ENCODE results near the gene SSBP1. TPM values are rescaled to one million over a fixed set of nuclear protein-coding genes. Genes with fewer than 3 reads are reported as not detected.
A peak's percentile ranks its signal among the peaks of the same experiment; 100 is the strongest.

SSBP1 gene
- total and polyA plus RNA-seq, 2 experiments from 2014 or later = 283 to 1,006 TPM

DNA sequence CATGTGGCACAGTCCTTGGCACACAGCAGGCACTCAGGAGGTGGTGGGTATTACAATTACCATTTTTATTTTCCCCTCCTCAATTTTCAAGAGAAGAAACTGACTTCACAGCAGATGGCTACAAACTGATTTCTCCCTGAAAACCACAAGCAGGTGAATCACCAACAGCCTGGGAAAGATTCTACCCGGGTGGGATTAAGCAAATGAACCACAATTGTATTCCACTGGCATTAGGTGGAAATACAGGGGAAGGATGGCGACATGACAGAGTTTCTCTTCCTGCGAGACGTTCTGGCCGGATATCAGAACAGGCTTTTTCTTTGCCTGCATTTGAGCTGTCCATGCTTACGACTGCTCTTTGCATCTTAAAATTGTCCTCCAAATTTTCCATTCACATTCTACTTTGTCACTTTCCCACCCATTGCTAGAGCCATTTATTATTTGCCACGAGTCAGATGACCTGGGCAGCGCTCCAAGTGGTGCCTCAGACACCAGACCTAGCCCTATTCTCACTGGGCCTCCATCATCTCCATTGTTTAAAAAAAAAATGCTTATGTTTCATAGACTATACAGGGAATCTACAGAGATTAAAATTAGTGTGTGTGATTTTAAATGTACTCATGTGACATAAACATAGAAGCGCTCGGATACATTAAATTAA lies 40.8 kb upstream of the SSBP1 start:
- H3K27me3 ChIP-seq (ENCODE audit: insufficient read depth) = peaks cover 1% of the 10 kb centered on the region; the same call in 1 of the 2 replicates
- no peaks in the 10 kb centered on the region for H3K9me2 ChIP-seq (ENCODE audit: insufficient read depth)
- H2AFZ ChIP-seq = no peak overlapping the region
- H3K4me3 Mint-ChIP-seq = no peak overlapping the region
- no peaks in the 10 kb centered on the region for H3K36me3 Mint-ChIP-seq (ENCODE audit: low read depth)
- H3F3A ChIP-seq (replicated peaks; ENCODE audit: low read depth) = peaks cover 3% of the 10 kb centered on the region; the same call in 1 of the 2 replicates
- peaks cover 7% of the 10 kb centered on the region; the same call in 1 of the 2 replicates for H4K20me1 ChIP-seq (replicated peaks; ENCODE audit: insufficient read depth)
- H3K27me3 Mint-ChIP-seq (ENCODE audit: insufficient read depth, low read depth, poor library complexity) = peaks cover 4% of the 10 kb centered on the region
- H3K4me1 ChIP-seq (ENCODE audit: insufficient read depth) = peaks cover 45% of the 10 kb centered on the region
- H3K4me1 Mint-ChIP-seq = peaks cover 60% of the 10 kb centered on the region
- H3K27ac ChIP-seq (ENCODE audit: low read depth) = no peak overlapping the region
- no peaks in the 10 kb centered on the region for H3K9me3 Mint-ChIP-seq
- DNase-seq (ENCODE audit: low spot score) (no peak), ATAC-seq (no peak)
- no peak for TF ChIP-seq EZH2 (IDR thresholded peaks at IDR 0.05; ENCODE audit: low read depth, unreplicated experiment)
- TF ChIP-seq, protein P1, sequence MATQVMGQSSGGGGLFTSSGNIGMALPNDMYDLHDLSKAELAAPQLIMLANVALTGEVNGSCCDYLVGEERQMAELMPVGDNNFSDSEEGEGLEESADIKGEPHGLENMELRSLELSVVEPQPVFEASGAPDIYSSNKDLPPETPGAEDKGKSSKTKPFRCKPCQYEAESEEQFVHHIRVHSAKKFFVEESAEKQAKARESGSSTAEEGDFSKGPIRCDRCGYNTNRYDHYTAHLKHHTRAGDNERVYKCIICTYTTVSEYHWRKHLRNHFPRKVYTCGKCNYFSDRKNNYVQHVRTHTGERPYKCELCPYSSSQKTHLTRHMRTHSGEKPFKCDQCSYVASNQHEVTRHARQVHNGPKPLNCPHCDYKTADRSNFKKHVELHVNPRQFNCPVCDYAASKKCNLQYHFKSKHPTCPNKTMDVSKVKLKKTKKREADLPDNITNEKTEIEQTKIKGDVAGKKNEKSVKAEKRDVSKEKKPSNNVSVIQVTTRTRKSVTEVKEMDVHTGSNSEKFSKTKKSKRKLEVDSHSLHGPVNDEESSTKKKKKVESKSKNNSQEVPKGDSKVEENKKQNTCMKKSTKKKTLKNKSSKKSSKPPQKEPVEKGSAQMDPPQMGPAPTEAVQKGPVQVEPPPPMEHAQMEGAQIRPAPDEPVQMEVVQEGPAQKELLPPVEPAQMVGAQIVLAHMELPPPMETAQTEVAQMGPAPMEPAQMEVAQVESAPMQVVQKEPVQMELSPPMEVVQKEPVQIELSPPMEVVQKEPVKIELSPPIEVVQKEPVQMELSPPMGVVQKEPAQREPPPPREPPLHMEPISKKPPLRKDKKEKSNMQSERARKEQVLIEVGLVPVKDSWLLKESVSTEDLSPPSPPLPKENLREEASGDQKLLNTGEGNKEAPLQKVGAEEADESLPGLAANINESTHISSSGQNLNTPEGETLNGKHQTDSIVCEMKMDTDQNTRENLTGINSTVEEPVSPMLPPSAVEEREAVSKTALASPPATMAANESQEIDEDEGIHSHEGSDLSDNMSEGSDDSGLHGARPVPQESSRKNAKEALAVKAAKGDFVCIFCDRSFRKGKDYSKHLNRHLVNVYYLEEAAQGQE (IDR thresholded peaks at IDR 0.05; ENCODE audit: unreplicated experiment) = no peak
- TF ChIP-seq, protein P2, sequence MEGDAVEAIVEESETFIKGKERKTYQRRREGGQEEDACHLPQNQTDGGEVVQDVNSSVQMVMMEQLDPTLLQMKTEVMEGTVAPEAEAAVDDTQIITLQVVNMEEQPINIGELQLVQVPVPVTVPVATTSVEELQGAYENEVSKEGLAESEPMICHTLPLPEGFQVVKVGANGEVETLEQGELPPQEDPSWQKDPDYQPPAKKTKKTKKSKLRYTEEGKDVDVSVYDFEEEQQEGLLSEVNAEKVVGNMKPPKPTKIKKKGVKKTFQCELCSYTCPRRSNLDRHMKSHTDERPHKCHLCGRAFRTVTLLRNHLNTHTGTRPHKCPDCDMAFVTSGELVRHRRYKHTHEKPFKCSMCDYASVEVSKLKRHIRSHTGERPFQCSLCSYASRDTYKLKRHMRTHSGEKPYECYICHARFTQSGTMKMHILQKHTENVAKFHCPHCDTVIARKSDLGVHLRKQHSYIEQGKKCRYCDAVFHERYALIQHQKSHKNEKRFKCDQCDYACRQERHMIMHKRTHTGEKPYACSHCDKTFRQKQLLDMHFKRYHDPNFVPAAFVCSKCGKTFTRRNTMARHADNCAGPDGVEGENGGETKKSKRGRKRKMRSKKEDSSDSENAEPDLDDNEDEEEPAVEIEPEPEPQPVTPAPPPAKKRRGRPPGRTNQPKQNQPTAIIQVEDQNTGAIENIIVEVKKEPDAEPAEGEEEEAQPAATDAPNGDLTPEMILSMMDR (conservative IDR thresholded peaks at IDR 0.05; ENCODE audit: low read depth in 2 of 2) = no peak
- no peak for TF ChIP-seq CREB1 (CRISPR knock-in tag; IDR thresholded peaks at IDR 0.05; ENCODE audit: low read depth)
- no peak for TF ChIP-seq EZH2phosphoT487 (IDR thresholded peaks at IDR 0.05; ENCODE audit: unreplicated experiment)
- TF ChIP-seq, protein P3, sequence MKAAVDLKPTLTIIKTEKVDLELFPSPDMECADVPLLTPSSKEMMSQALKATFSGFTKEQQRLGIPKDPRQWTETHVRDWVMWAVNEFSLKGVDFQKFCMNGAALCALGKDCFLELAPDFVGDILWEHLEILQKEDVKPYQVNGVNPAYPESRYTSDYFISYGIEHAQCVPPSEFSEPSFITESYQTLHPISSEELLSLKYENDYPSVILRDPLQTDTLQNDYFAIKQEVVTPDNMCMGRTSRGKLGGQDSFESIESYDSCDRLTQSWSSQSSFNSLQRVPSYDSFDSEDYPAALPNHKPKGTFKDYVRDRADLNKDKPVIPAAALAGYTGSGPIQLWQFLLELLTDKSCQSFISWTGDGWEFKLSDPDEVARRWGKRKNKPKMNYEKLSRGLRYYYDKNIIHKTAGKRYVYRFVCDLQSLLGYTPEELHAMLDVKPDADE (IDR thresholded peaks at IDR 0.05) = no peak
- TF ChIP-seq, protein P4, sequence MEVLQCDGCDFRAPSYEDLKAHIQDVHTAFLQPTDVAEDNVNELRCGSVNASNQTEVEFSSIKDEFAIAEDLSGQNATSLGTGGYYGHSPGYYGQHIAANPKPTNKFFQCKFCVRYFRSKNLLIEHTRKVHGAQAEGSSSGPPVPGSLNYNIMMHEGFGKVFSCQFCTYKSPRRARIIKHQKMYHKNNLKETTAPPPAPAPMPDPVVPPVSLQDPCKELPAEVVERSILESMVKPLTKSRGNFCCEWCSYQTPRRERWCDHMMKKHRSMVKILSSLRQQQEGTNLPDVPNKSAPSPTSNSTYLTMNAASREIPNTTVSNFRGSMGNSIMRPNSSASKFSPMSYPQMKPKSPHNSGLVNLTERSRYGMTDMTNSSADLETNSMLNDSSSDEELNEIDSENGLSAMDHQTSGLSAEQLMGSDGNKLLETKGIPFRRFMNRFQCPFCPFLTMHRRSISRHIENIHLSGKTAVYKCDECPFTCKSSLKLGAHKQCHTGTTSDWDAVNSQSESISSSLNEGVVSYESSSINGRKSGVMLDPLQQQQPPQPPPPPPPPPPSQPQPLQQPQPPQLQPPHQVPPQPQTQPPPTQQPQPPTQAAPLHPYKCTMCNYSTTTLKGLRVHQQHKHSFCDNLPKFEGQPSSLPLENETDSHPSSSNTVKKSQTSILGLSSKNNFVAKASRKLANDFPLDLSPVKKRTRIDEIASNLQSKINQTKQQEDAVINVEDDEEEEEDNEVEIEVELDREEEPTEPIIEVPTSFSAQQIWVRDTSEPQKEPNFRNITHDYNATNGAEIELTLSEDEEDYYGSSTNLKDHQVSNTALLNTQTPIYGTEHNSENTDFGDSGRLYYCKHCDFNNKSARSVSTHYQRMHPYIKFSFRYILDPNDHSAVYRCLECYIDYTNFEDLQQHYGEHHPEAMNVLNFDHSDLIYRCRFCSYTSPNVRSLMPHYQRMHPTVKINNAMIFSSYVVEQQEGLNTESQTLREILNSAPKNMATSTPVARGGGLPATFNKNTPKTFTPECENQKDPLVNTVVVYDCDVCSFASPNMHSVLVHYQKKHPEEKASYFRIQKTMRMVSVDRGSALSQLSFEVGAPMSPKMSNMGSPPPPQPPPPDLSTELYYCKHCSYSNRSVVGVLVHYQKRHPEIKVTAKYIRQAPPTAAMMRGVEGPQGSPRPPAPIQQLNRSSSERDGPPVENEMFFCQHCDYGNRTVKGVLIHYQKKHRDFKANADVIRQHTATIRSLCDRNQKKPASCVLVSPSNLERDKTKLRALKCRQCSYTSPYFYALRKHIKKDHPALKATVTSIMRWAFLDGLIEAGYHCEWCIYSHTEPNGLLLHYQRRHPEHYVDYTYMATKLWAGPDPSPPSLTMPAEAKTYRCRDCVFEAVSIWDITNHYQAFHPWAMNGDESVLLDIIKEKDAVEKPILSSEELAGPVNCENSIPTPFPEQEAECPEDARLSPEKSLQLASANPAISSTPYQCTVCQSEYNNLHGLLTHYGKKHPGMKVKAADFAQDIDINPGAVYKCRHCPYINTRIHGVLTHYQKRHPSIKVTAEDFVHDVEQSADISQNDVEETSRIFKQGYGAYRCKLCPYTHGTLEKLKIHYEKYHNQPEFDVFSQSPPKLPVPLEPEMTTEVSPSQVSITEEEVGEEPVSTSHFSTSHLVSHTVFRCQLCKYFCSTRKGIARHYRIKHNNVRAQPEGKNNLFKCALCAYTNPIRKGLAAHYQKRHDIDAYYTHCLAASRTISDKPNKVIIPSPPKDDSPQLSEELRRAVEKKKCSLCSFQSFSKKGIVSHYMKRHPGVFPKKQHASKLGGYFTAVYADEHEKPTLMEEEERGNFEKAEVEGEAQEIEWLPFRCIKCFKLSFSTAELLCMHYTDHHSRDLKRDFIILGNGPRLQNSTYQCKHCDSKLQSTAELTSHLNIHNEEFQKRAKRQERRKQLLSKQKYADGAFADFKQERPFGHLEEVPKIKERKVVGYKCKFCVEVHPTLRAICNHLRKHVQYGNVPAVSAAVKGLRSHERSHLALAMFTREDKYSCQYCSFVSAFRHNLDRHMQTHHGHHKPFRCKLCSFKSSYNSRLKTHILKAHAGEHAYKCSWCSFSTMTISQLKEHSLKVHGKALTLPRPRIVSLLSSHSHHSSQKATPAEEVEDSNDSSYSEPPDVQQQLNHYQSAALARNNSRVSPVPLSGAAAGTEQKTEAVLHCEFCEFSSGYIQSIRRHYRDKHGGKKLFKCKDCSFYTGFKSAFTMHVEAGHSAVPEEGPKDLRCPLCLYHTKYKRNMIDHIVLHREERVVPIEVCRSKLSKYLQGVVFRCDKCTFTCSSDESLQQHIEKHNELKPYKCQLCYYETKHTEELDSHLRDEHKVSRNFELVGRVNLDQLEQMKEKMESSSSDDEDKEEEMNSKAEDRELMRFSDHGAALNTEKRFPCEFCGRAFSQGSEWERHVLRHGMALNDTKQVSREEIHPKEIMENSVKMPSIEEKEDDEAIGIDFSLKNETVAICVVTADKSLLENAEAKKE (CRISPR knock-in tag; IDR thresholded peaks at IDR 0.05) = no peak
- no peak for TF ChIP-seq JUNB (IDR thresholded peaks at IDR 0.05; ENCODE audit: unreplicated experiment)
- TF ChIP-seq NANOG (IDR thresholded peaks at IDR 0.05; ENCODE audit: borderline replicate concordance) = no peak
- TF ChIP-seq POLR2AphosphoS5 (IDR thresholded peaks at IDR 0.05; ENCODE audit: low read depth) = no peak
- no peak for TF ChIP-seq ZNF114 (CRISPR knock-in tag; IDR thresholded peaks at IDR 0.05)
- no peak for TF ChIP-seq ZNF331 (CRISPR knock-in tag; IDR thresholded peaks at IDR 0.05; ENCODE audit: low read depth)
- TF ChIP-seq STAT1 (IDR thresholded peaks at IDR 0.05; ENCODE audit: unreplicated experiment) = no peak
- H3K79me2 ChIP-seq (replicated peaks; ENCODE audit: insufficient read depth) = peaks cover 76% of the 10 kb centered on the region
- H3K4me2 ChIP-seq = peak overlapping the region; percentile 41; the same call in 1 of the 2 replicates
- H3K4me3 ChIP-seq = no peak overlapping the region
- H3K27ac Mint-ChIP-seq = no peak overlapping the region
- no peaks in the 10 kb centered on the region for H3K36me3 ChIP-seq (ENCODE audit: insufficient read depth)
